Measurements from ENCODE around the gene CNGA1.

CNGA1 gene

DNA sequence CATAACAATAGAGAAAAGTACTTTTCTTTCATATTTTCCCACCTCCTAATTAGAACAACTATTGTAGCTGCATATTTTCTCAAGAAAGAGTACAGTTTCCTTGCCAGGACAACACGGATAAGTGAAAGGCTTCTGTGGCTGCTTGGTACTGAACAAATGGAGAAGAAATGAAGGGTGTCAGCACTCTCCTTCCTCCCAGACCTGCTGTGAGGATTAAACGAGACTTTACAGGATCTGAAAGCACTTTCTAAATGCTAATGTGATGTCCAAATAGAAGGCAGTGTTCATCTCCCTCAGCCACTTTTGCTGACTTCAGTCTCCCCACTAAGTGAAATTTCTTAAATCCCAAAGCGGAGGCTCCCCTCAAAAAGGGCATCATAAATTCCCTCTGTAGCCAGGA lies 14.0 kb upstream of the CNGA1 start (continued):
- TF ChIP-seq, protein P1, sequence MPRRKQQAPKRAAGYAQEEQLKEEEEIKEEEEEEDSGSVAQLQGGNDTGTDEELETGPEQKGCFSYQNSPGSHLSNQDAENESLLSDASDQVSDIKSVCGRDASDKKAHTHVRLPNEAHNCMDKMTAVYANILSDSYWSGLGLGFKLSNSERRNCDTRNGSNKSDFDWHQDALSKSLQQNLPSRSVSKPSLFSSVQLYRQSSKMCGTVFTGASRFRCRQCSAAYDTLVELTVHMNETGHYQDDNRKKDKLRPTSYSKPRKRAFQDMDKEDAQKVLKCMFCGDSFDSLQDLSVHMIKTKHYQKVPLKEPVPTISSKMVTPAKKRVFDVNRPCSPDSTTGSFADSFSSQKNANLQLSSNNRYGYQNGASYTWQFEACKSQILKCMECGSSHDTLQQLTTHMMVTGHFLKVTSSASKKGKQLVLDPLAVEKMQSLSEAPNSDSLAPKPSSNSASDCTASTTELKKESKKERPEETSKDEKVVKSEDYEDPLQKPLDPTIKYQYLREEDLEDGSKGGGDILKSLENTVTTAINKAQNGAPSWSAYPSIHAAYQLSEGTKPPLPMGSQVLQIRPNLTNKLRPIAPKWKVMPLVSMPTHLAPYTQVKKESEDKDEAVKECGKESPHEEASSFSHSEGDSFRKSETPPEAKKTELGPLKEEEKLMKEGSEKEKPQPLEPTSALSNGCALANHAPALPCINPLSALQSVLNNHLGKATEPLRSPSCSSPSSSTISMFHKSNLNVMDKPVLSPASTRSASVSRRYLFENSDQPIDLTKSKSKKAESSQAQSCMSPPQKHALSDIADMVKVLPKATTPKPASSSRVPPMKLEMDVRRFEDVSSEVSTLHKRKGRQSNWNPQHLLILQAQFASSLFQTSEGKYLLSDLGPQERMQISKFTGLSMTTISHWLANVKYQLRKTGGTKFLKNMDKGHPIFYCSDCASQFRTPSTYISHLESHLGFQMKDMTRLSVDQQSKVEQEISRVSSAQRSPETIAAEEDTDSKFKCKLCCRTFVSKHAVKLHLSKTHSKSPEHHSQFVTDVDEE (CRISPR knock-in tag; IDR thresholded peaks at IDR 0.05): no peak
- TF ChIP-seq ZFP30 (CRISPR knock-in tag; IDR thresholded peaks at IDR 0.05) (no peak), ZNF565 (CRISPR knock-in tag; conservative IDR thresholded peaks at IDR 0.05; ENCODE audit: low read depth) (no peak)

DNA sequence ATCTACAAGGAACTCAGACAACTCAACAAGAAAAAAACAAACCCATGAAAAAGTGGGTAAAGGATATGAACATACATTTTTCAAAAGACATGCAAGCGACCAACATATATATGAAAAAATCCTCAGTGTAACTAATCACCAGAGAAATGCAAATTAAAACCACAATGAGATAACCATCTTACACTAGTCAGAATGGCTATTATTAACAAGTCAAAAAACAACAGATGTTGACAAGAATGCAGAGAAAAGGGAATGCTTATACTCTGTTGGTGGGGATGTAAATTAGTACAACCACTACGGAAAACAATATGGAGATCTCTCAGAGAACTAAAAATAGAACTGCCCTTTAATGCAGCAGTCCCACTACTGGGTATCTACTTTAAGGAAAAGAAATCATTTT lies 12.2 kb upstream of the CNGA1 start:
- ATAC-seq: no peak

DNA sequence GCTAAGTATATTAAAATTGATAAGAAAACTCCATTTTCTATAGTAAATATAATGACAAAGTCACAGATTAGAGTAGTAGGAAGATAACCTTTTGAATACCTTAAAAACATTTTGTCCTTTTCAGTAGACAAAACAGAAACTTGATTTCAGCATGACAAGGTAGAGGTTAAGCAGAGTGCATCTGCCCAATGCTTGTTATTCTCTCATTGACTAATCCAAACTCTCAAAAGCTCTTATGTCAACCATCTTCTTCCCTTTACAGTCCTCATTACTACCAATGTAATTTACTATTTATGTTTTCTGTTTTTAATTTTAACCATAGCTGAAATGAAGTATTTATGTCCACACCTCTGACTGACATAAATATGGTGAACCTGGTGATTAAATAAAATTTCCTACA lies 11.2 kb upstream of the CNGA1 start:
- no peak for ATAC-seq
- TF ChIP-seq, protein P2, sequence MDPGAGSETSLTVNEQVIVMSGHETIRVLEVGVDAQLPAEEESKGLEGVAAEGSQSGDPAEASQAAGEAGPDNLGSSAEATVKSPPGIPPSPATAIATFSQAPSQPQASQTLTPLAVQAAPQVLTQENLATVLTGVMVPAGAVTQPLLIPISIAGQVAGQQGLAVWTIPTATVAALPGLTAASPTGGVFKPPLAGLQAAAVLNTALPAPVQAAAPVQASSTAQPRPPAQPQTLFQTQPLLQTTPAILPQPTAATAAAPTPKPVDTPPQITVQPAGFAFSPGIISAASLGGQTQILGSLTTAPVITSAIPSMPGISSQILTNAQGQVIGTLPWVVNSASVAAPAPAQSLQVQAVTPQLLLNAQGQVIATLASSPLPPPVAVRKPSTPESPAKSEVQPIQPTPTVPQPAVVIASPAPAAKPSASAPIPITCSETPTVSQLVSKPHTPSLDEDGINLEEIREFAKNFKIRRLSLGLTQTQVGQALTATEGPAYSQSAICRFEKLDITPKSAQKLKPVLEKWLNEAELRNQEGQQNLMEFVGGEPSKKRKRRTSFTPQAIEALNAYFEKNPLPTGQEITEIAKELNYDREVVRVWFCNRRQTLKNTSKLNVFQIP (CRISPR knock-in tag; IDR thresholded peaks at IDR 0.05; ENCODE audit: borderline replicate concordance, low read depth): no peak
- TF ChIP-seq ARNTL (CRISPR knock-in tag; IDR thresholded peaks at IDR 0.05; ENCODE audit: borderline replicate concordance, low read depth): no peak
- no peak for TF ChIP-seq OSR1 (CRISPR knock-in tag; IDR thresholded peaks at IDR 0.05)
- no peak for TF ChIP-seq RARB (CRISPR knock-in tag; IDR thresholded peaks at IDR 0.05)
- no peak for TF ChIP-seq GLIS3 (CRISPR knock-in tag; IDR thresholded peaks at IDR 0.05)
- TF ChIP-seq ISL1 (CRISPR knock-in tag; IDR thresholded peaks at IDR 0.05): no peak
- TF ChIP-seq, protein P1 (CRISPR knock-in tag; IDR thresholded peaks at IDR 0.05): no peak
- TF ChIP-seq, protein P3, sequence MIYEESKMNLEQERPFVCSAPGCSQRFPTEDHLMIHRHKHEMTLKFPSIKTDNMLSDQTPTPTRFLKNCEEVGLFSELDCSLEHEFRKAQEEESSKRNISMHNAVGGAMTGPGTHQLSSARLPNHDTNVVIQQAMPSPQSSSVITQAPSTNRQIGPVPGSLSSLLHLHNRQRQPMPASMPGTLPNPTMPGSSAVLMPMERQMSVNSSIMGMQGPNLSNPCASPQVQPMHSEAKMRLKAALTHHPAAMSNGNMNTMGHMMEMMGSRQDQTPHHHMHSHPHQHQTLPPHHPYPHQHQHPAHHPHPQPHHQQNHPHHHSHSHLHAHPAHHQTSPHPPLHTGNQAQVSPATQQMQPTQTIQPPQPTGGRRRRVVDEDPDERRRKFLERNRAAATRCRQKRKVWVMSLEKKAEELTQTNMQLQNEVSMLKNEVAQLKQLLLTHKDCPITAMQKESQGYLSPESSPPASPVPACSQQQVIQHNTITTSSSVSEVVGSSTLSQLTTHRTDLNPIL (CRISPR knock-in tag; IDR thresholded peaks at IDR 0.05; ENCODE audit: low read depth): no peak
- no peak for TF ChIP-seq CSDC2 (CRISPR knock-in tag; IDR thresholded peaks at IDR 0.05)

More for the DNA sequence above, 12.2 kb upstream of the CNGA1 start:
- TF ChIP-seq ZFP3 (CRISPR knock-in tag; IDR thresholded peaks at IDR 0.05): no peak
- TF ChIP-seq ZC3H10 (CRISPR knock-in tag; IDR thresholded peaks at IDR 0.05): no peak
- no peak for TF ChIP-seq ZFP30 (CRISPR knock-in tag; IDR thresholded peaks at IDR 0.05)
- TF ChIP-seq TOX (CRISPR knock-in tag; IDR thresholded peaks at IDR 0.05; ENCODE audit: borderline replicate concordance): no peak
- TF ChIP-seq OSR1 (CRISPR knock-in tag; IDR thresholded peaks at IDR 0.05): no peak
- no peak for TF ChIP-seq GLIS3 (CRISPR knock-in tag; IDR thresholded peaks at IDR 0.05)
- TF ChIP-seq, protein P2 (CRISPR knock-in tag; IDR thresholded peaks at IDR 0.05; ENCODE audit: borderline replicate concordance, low read depth): no peak
- TF ChIP-seq, protein P4, sequence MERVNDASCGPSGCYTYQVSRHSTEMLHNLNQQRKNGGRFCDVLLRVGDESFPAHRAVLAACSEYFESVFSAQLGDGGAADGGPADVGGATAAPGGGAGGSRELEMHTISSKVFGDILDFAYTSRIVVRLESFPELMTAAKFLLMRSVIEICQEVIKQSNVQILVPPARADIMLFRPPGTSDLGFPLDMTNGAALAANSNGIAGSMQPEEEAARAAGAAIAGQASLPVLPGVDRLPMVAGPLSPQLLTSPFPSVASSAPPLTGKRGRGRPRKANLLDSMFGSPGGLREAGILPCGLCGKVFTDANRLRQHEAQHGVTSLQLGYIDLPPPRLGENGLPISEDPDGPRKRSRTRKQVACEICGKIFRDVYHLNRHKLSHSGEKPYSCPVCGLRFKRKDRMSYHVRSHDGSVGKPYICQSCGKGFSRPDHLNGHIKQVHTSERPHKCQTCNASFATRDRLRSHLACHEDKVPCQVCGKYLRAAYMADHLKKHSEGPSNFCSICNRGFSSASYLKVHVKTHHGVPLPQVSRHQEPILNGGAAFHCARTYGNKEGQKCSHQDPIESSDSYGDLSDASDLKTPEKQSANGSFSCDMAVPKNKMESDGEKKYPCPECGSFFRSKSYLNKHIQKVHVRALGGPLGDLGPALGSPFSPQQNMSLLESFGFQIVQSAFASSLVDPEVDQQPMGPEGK (CRISPR knock-in tag; IDR thresholded peaks at IDR 0.05; ENCODE audit: borderline replicate concordance): no peak
- TF ChIP-seq RARB (CRISPR knock-in tag; IDR thresholded peaks at IDR 0.05): no peak
- no peak for TF ChIP-seq ESRRG (CRISPR knock-in tag; IDR thresholded peaks at IDR 0.05)
- TF ChIP-seq, protein P3 (CRISPR knock-in tag; IDR thresholded peaks at IDR 0.05; ENCODE audit: low read depth): no peak
- TF ChIP-seq, protein P1 (CRISPR knock-in tag; IDR thresholded peaks at IDR 0.05): no peak
- no peak for TF ChIP-seq ARNTL (CRISPR knock-in tag; IDR thresholded peaks at IDR 0.05; ENCODE audit: borderline replicate concordance, low read depth)
- no peak for TF ChIP-seq SNAI2 (CRISPR knock-in tag; IDR thresholded peaks at IDR 0.05)
- no peak for TF ChIP-seq TCF4 (CRISPR knock-in tag; IDR thresholded peaks at IDR 0.05; ENCODE audit: borderline replicate concordance)
